ENCODE measurements around the gene NHSL2.

GRCh38 chrX:72031118-72031517 lies 120.5 kb downstream of the NHSL2 start:
- no peak for TF ChIP-seq CTCF (IDR thresholded peaks at IDR 0.05)
- no peak for TF ChIP-seq POLR2A (IDR thresholded peaks at IDR 0.05)
- TF ChIP-seq POLR2AphosphoS5 (IDR thresholded peaks at IDR 0.05) = no peak

All from gastroesophageal sphincter (tissue), 3 donors.